ENCODE results near the gene IER5.

IER5 gene

DNA sequence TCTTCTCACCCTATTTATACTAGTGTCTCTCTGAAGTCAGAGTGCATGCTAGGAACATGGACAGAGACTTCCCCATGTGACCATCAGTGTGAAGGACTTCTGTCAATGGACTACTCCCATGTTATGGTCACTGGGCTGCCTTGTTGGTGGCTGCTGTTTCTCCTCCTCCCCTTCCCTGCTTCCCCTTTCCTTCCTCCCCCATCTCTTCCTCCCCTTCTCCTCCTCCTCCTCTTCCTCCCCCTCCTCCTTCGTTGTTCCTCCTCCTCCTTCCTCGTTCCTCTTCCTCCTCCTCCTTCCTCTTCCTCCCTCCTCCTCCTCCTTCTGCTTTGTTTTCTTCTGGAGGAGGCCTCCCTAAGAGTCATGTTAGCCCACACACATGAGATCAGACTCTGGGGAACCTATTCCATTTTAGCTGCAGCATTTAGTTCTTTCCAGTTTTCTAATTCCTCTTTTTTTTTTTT, 35.8 kb downstream of the IER5 start:
- peaks cover 23 to 25% of the 10 kb centered on the region in 2 experiments for H3K4me1 ChIP-seq (ENCODE audit: control insufficient read depth in 1 of 2, insufficient read depth in 1 of 2, low read depth in 1 of 2, low read length in 1 of 2)
- no peaks in the 10 kb centered on the region for H3K9me3 ChIP-seq
- no peaks in the 10 kb centered on the region for H3K27me3 ChIP-seq
- no peaks in the 10 kb centered on the region for H3K36me3 ChIP-seq
- no peak overlapping the region for H3K4me3 ChIP-seq (ENCODE audit: low read depth in 1 of 2, low read length in 1 of 2)
- H3K27ac ChIP-seq: peak overlapping the region; percentile 45
- TF ChIP-seq, protein P1, sequence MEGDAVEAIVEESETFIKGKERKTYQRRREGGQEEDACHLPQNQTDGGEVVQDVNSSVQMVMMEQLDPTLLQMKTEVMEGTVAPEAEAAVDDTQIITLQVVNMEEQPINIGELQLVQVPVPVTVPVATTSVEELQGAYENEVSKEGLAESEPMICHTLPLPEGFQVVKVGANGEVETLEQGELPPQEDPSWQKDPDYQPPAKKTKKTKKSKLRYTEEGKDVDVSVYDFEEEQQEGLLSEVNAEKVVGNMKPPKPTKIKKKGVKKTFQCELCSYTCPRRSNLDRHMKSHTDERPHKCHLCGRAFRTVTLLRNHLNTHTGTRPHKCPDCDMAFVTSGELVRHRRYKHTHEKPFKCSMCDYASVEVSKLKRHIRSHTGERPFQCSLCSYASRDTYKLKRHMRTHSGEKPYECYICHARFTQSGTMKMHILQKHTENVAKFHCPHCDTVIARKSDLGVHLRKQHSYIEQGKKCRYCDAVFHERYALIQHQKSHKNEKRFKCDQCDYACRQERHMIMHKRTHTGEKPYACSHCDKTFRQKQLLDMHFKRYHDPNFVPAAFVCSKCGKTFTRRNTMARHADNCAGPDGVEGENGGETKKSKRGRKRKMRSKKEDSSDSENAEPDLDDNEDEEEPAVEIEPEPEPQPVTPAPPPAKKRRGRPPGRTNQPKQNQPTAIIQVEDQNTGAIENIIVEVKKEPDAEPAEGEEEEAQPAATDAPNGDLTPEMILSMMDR (IDR thresholded peaks at IDR 0.05): no peak

DNA sequence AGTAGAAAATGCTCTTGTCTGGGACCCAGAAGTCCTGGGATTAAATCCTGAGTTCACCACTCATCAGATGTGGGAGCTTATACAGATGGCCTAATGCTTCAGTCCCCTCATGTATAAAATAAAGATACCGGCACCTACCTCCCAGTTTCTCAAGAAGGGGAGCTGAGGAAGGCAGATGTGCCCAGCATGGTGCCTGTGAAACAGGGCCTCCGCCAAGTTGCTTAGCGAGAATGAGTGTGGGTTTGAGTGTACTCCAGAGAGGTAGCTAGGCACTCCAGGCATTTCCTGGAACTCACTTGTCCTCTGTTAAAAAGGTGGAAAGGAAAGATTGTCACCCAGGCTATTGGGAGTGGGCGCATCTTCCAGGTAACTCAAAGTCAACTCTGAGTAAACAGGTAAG, 37.8 kb downstream of the IER5 start:
- no peaks in the 10 kb centered on the region for H3K9me3 ChIP-seq
- no peaks in the 10 kb centered on the region for H3K36me3 ChIP-seq
- no peak overlapping the region for H3K27ac ChIP-seq
- H3K4me3 ChIP-seq (ENCODE audit: low read depth in 1 of 2, low read length in 1 of 2): no peak overlapping the region
- H3K27me3 ChIP-seq: no peaks in the 10 kb centered on the region
- H3K4me1 ChIP-seq (ENCODE audit: control insufficient read depth in 1 of 2, insufficient read depth in 1 of 2, low read depth in 1 of 2, low read length in 1 of 2): peaks cover 36 to 38% of the 10 kb centered on the region in 2 experiments
- TF ChIP-seq, protein P1 (IDR thresholded peaks at IDR 0.05): no peak

DNA sequence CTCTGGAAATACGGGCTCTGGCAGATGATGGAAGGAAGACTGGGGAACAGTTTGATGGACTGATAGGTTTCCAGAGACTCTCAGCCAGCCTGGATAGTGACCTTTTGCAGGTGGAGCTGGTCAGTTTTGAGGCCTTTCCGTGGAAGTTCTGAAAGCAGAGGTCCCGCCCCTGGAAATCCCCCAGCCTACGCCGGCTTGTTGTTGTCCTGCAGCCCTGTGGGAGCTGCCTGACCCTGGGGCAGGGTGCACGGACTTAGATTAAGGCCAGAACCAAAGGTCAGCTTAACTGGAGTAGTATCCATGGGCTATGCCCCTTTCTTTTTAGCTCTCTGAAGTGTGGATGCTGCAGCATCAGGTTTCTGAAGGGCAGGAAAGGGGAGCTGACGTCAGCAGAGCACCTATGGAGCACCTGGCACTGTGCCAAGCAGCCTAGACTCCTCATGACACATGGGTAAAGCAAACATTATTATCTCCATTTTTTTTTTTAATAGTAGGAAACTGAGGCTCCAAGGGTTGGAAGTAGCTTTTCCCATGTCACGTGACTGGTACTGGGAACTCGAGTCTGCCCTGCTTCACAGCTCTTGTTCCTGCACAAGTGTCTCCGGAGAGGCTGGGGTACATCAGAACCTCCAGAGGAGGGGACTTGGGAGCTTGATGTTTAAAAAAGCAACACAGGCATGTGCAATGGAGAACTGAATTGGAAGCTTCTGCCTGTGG, 38.5 kb downstream of the IER5 start:
- H3K9me3 ChIP-seq: no peaks in the 10 kb centered on the region
- H3K36me3 ChIP-seq: no peaks in the 10 kb centered on the region
- H3K27me3 ChIP-seq: no peaks in the 10 kb centered on the region
- no peak overlapping the region for H3K4me3 ChIP-seq (ENCODE audit: low read depth in 1 of 2, low read length in 1 of 2)
- no peak overlapping the region for H3K27ac ChIP-seq
- peaks cover 42 to 44% of the 10 kb centered on the region in 2 experiments for H3K4me1 ChIP-seq (ENCODE audit: control insufficient read depth in 1 of 2, insufficient read depth in 1 of 2, low read depth in 1 of 2, low read length in 1 of 2)
- TF ChIP-seq, protein P1 (IDR thresholded peaks at IDR 0.05): no peak

DNA sequence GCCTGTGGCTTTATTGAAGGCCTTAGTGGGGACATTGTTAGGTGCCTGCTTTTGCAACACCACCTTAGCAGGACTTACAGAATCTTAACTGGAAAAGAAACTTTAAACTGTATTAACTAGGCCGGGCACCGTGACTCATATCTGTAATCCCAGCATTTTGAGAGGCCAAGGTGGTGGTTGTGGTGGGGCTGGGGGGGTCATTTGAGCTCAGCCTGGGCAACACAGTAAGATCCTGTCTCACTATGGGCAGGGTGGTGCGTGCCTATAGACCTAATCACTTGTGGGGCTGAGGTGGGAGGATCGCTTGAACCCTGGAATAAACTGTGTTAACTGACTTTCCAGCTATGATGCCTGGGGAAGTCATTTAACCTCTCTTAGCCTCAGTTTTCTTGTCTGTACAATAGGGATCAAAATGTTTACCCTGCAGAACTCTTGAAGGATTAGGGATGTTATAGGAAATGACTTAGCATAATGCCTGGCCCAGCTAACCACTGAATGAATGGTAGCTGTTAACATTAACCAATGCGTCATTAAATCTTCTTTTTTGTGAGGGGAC, 39.5 kb downstream of the IER5 start:
- Histone ChIP-seq H3K4me1 (ENCODE audit: control insufficient read depth in 1 of 2, insufficient read depth in 1 of 2, low read depth in 1 of 2, low read length in 1 of 2) (peaks cover 42 to 44% of the 10 kb centered on the region in 2 experiments), H3K9me3 (no peaks in the 10 kb centered on the region)
- TF ChIP-seq, protein P1 (IDR thresholded peaks at IDR 0.05): no peak

DNA sequence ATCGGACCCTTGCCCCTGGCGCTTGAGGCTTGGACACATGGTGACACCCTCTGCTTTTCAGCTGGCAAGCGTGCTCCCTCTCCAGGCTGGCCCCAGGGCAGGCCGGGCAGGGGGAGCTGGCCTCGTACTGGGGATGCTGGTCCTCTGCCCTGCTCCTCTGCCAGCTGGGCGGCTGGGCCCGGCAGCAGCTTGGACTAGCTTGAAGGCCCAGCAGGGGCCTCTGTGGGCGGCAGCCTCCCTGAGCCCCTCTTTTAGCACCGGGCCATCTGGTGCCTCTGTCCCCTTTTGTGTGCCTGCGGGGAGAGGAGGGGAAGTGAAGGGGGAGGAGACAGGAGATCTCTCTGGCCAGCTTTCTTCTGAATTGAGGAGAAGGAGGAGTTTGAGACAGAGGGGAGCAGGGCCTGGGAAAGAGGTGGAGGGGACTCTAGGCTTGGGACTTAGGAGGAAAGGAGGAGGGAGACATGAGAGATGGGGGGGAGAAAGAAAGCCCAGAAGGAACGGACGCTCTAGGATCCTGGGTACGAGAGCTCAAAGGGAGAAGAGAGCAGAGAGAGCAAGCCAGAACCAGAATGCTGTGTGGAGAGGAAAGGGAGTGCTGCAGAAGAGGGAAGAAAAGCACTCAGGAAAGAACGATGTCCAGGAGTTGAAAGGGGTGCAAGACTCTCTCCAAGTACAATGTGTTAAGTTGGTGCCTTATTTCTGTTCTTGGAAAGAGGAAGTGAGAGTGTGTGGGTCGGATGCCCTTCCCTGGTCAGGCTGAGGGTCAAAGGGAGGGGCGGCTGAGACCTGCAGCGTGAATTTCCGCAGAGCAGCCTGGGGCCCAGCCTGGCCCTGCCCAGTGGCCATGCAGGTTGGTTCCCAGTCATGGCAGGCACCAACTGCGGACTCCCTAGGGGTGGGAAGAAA, 40.3 kb downstream of the IER5 start:
- Histone ChIP-seq H3K4me3 (ENCODE audit: low read depth in 1 of 2, low read length in 1 of 2) (peak overlapping the region; percentile 19 to 54), H3K4me1 (ENCODE audit: control insufficient read depth in 1 of 2, insufficient read depth in 1 of 2, low read depth in 1 of 2, low read length in 1 of 2) (peaks cover 44 to 46% of the 10 kb centered on the region in 2 experiments), H3K36me3 (no peaks in the 10 kb centered on the region), H3K27ac (peak overlapping the region; percentile 45), H3K9me3 (no peaks in the 10 kb centered on the region), H3K27me3 (peaks cover 2% of the 10 kb centered on the region)
- TF ChIP-seq, protein P1 (IDR thresholded peaks at IDR 0.05): no peak

More for the DNA sequence above, 39.5 kb downstream of the IER5 start:
- H3K27ac ChIP-seq: no peak overlapping the region
- H3K27me3 ChIP-seq: no peaks in the 10 kb centered on the region
- peak overlapping the region in 1 of 2 experiments; percentile 54 for H3K4me3 ChIP-seq (ENCODE audit: low read depth in 1 of 2, low read length in 1 of 2)
- no peaks in the 10 kb centered on the region for H3K36me3 ChIP-seq

Data from neutrophil (primary cell).